Endothelial cell of umbilical vein (primary cell): ENCODE results near the gene CLIC5. TPM values are rescaled to one million over a fixed set of nuclear protein-coding genes. Genes with fewer than 3 reads are reported as not detected.

ENCODE experiments used
- BruUV-seq: library from RNA; stranded (reverse); fragments of 400-500 nt; replicated peaks from 2 replicates; lab custom pipeline; 2021; lab: Mats Ljungman, UMichigan
- CTCF ChIA-PET: fragments of 300-600, 350-600 bp; sonication (Branson Sonifier 250); formaldehyde crosslinking; loops from one replicate; lab custom pipeline; 2021; ENCODE audit warnings: antibody characterized with exemption, inconsistent platforms; lab: Charles Lee
- POLR2A ChIA-PET: fragments of 300-600, 350-600 bp; sonication (Branson Sonifier 250); formaldehyde crosslinking; loops from one replicate; lab custom pipeline; 2021; ENCODE audit warnings: antibody characterized with exemption, inconsistent platforms; lab: Charles Lee
- DNase-seq: peaks from one replicate; pipeline ENCODE4 v3.0.0-alpha.2; 2011; ENCODE audit warnings: low read depth, low spot score
- FAIRE-seq: peaks from 2 replicates; lab custom pipeline; 2011; peaks lifted over from hg19 to GRCh38; lab: Jason Lieb, UNC
- H2AFZ ChIP-seq: 2 replicates; pipeline ENCODE4 v1.6.0; 2012; ENCODE audit warnings: low read depth, low read length, control low read depth, inconsistent platforms
- H3K27ac ChIP-seq: 2 replicates; pipeline ENCODE4 v1.5.1; 2011; ENCODE audit warnings: low read depth, mild to moderate bottlenecking, control low read depth, low read length, moderate library complexity; ENCODE audit not compliant: insufficient read depth
- H3K27me3 ChIP-seq, 2 experiments: 2 replicates each; pipeline versions ENCODE4 v1.6.0 to v1.6.1; 2011; ENCODE audit warnings: low read length in 2 of 2, mixed read lengths in 1 of 2; ENCODE audit not compliant: control insufficient read depth in 2 of 2, insufficient read depth in 2 of 2
- H3K36me3 ChIP-seq, 2 experiments: 2 replicates in 1 of 2; 3 replicates in 1 of 2; pipeline ENCODE4 v1.5.1; 2011; ENCODE audit warnings: low read length in 2 of 2, mild to moderate bottlenecking in 1 of 2, moderate library complexity in 1 of 2; ENCODE audit not compliant: control insufficient read depth in 2 of 2, insufficient read depth in 2 of 2; ENCODE audit errors: extremely low read depth in 1 of 2
- H3K4me1 ChIP-seq: 3 replicates; pipeline ENCODE4 v1.5.1; 2011; ENCODE audit warnings: mild to moderate bottlenecking, low read length; ENCODE audit not compliant: control insufficient read depth, insufficient read depth; ENCODE audit errors: extremely low read depth
- H3K4me2 ChIP-seq: 2 replicates; pipeline ENCODE4 v1.6.1; 2011; ENCODE audit warnings: low read length, control low read depth, mixed read lengths; ENCODE audit not compliant: insufficient read depth
- H3K4me3 ChIP-seq, 3 experiments: fragments of 200-600 bp in 1 of 3; sonication (generic), shearing (Covaris generic) in 1 of 3; replicated peaks in 1 of 3; 2 replicates each; pipeline ENCODE4 v1.5.1; 2011 to 2016; ENCODE audit warnings: control low read depth in 3 of 3, low read length in 3 of 3, mild to moderate bottlenecking in 2 of 3, inconsistent platforms in 1 of 3, low read depth in 1 of 3, moderate library complexity in 1 of 3; ENCODE audit not compliant: insufficient read depth in 1 of 3
- H3K79me2 ChIP-seq: 2 replicates; pipeline ENCODE4 v1.6.0; 2012; ENCODE audit warnings: low read length, inconsistent platforms; ENCODE audit not compliant: control insufficient read depth, insufficient read depth
- H3K9ac ChIP-seq: replicated peaks from 2 replicates; pipeline ENCODE3; 2011; ENCODE audit warnings: low read length, control low read depth; ENCODE audit not compliant: insufficient read depth; ENCODE audit errors: extremely low read depth
- H3K9me1 ChIP-seq: replicated peaks from 3 replicates; pipeline ENCODE4 v1.6.0; 2011; ENCODE audit warnings: mild to moderate bottlenecking, low read length; ENCODE audit not compliant: control insufficient read depth, insufficient read depth; ENCODE audit errors: extremely low read depth
- H3K9me3 ChIP-seq: replicated peaks from 2 replicates; pipeline ENCODE4 v1.5.1; 2012; ENCODE audit warnings: low read length, inconsistent platforms; ENCODE audit not compliant: control insufficient read depth, insufficient read depth
- H4K20me1 ChIP-seq: replicated peaks from 2 replicates; pipeline ENCODE3; 2011; ENCODE audit warnings: mild to moderate bottlenecking, low read length; ENCODE audit not compliant: control insufficient read depth, insufficient read depth; ENCODE audit errors: extremely low read depth
- CTCF ChIP-seq, 2 donors: IDR thresholded peaks; 1 replicate in 1 of 2; 2 replicates in 1 of 2; pipeline ENCODE4 v1.5.1; 2011; ENCODE audit warnings: low read length in 2 of 2, mild to moderate bottlenecking in 2 of 2, moderate library complexity in 2 of 2, control low read depth in 1 of 2, inconsistent platforms in 1 of 2, low read depth in 1 of 2; ENCODE audit not compliant: insufficient read depth in 1 of 2; ENCODE audit errors: extremely low read depth in 1 of 2
- EZH2 ChIP-seq: IDR thresholded peaks from 2 replicates; pipeline ENCODE4 v1.6.1; 2012; ENCODE audit warnings: borderline replicate concordance, low read depth, mild to moderate bottlenecking, moderate library complexity, low read length, inconsistent platforms; ENCODE audit not compliant: severe bottlenecking
- FOS ChIP-seq: IDR thresholded peaks from 2 replicates; pipeline ENCODE4 v1.6.1; 2011; ENCODE audit warnings: mild to moderate bottlenecking, low read length, moderate library complexity, borderline replicate concordance; ENCODE audit not compliant: insufficient read depth
- GATA2 ChIP-seq: IDR thresholded peaks from 2 replicates; pipeline ENCODE4 v1.7.0; 2011; ENCODE audit warnings: low read depth, mild to moderate bottlenecking, moderate library complexity, mixed read lengths, low read length; ENCODE audit not compliant: insufficient read length, insufficient read depth
- JUN ChIP-seq: IDR thresholded peaks from 2 replicates; pipeline ENCODE4 v1.6.1; 2011; ENCODE audit warnings: borderline replicate concordance, low read depth; ENCODE audit not compliant: insufficient read length, insufficient read depth
- MAX ChIP-seq: IDR thresholded peaks from 2 replicates; pipeline ENCODE4 v1.6.1; 2011; ENCODE audit not compliant: insufficient read depth, insufficient read length
- MYC ChIP-seq: IDR thresholded peaks from one replicate; pipeline ENCODE4 v1.6.1; 2011; ENCODE audit warnings: mild to moderate bottlenecking, low read depth, low read length
- POLR2A ChIP-seq: IDR thresholded peaks from 2 replicates; pipeline ENCODE4 v1.6.1; 2012; ENCODE audit warnings: low read depth, mild to moderate bottlenecking, control low read depth, low read length
- POLR2AphosphoS5 ChIP-seq: IDR thresholded peaks from 2 replicates; pipeline ENCODE4 v1.6.1; 2012; ENCODE audit warnings: low read depth, mild to moderate bottlenecking, control low read depth, low read length, moderate library complexity; ENCODE audit not compliant: insufficient read depth
- dilution Hi-C: fragments of 300-500 bp; cut with MboI; formaldehyde crosslinking; loops from one replicate; pipeline ENCODE4 v1.15.0; 2019; ENCODE audit warnings: low sequenced_read_pairs; ENCODE audit not compliant: extremely low pct_ligation_motif_present
- intact Hi-C: fragments of 100-400 bp; cut with micrococcal nuclease; formaldehyde crosslinking; loops from one replicate; pipeline ENCODE4 v1.10.0; 2022
- polyA plus RNA-seq, 4 experiments: library from polyadenylated mRNA; depleted of rRNA in 3 of 4; stranded (reverse) in 3 of 4; unstranded in 1 of 4; fragments of >200 nt; gene quantifications; 2 replicates each; pipeline versions ENCODE4 v1.2.1 to v1.2.3, GENCODE V29; 2011 to 2012; ENCODE audit warnings: missing spikeins in 1 of 4
- total RNA-seq: library from RNA; stranded (reverse); gene quantifications from 2 replicates; pipeline ENCODE4 v1.2.3, GENCODE V29; 2021

The CLIC5 gene
- total and polyA plus RNA-seq, 2 donors (not counting 3 experiments of a cell fraction or from before 2014, with no cell fraction given): 0.07 TPM; not detected in 1

GRCh38 chr6:45963896-45964295 lies 51.8 kb downstream of the CLIC5 start:
- POLR2A ChIA-PET: no interaction called here
- no peaks in the 10 kb centered on the region for H3K27me3 ChIP-seq
- intact Hi-C loops: no loop called here
- H3K9me3 ChIP-seq: no peaks in the 10 kb centered on the region
- H3K9ac ChIP-seq: no peak overlapping the region
- no TSS peak for BruUV-seq
- H3K27ac ChIP-seq: no peak overlapping the region
- no peak overlapping the region for H3K4me2 ChIP-seq
- no peaks in the 10 kb centered on the region for H3K79me2 ChIP-seq
- TF ChIP-seq POLR2AphosphoS5 (no peak), JUN (no peak), MAX (no peak), POLR2A (no peak), FOS (no peak), CTCF (IDR thresholded peaks at IDR 0.05; ENCODE audit: extremely low read depth in 1 of 2, insufficient read depth in 1 of 2, low read depth in 1 of 2, low read length in 2 of 2) (no peak), GATA2 (no peak), MYC (no peak), EZH2 (no peak)
- no peaks in the 10 kb centered on the region for H3K36me3 ChIP-seq
- FAIRE-seq (no peak), DNase-seq (no peak)
- no peak overlapping the region for H2AFZ ChIP-seq
- CTCF ChIA-PET: no interaction called here
- H3K4me3 ChIP-seq: no peak overlapping the region
- H4K20me1 ChIP-seq: no peaks in the 10 kb centered on the region
- dilution Hi-C loops: no loop called here
- H3K9me1 ChIP-seq: no peaks in the 10 kb centered on the region
- no peaks in the 10 kb centered on the region for H3K4me1 ChIP-seq
